Parathyroid adenoma (tissue), 2 donors: ENCODE measurements around the gene LIPG.

Experiments used
- H2AFZ ChIP-seq: fragments of 300-600 bp; sonication (generic); one replicate; pipeline ENCODE4 v1.7.0; 2017; ENCODE audit warnings: antibody characterized with exemption, mild to moderate bottlenecking
- H3K27ac ChIP-seq: fragments of 300-600 bp; sonication (generic); one replicate; pipeline ENCODE4 v1.7.0; 2017
- H3K27me3 ChIP-seq: fragments of 300-600 bp; sonication (generic); one replicate; pipeline ENCODE4 v1.7.0; 2017; ENCODE audit warnings: low read length; ENCODE audit not compliant: control insufficient read depth, insufficient read depth
- H3K36me3 ChIP-seq: fragments of 300-600 bp; sonication (generic); one replicate; pipeline ENCODE4 v1.7.0; 2017; ENCODE audit warnings: low read length; ENCODE audit not compliant: control insufficient read depth, insufficient read depth
- H3K4me1 ChIP-seq: fragments of 300-600 bp; sonication (generic); one replicate; pipeline ENCODE4 v1.7.0; 2017; ENCODE audit warnings: control low read depth
- H3K4me2 ChIP-seq: fragments of 300-600 bp; sonication (generic); one replicate; pipeline ENCODE4 v1.7.0; 2017; ENCODE audit warnings: low read length
- H3K4me3 ChIP-seq: fragments of 300-600 bp; sonication (generic); one replicate; pipeline ENCODE4 v1.7.0; 2017; ENCODE audit warnings: low read depth, low read length
- H3K79me2 ChIP-seq: fragments of 300-600 bp; sonication (generic); one replicate; pipeline ENCODE4 v1.7.0; 2017; ENCODE audit warnings: control low read depth
- H3K9ac ChIP-seq: fragments of 300-600 bp; sonication (generic); one replicate; pipeline ENCODE4 v1.7.0; 2017; ENCODE audit warnings: mild to moderate bottlenecking
- H3K9me3 ChIP-seq: fragments of 300-600 bp; sonication (generic); one replicate; pipeline ENCODE4 v1.7.0; 2017; ENCODE audit warnings: low read length; ENCODE audit not compliant: control insufficient read depth
- TF ChIP-seq, protein P1 (sequence below): fragments of 300-600 bp; sonication (generic); IDR thresholded peaks from one replicate; pipeline ENCODE4 v1.7.0; 2017; ENCODE audit warnings: antibody characterized with exemption, mild to moderate bottlenecking
- donor health status: primary hyperparathyroidism.

Gene LIPG

DNA sequence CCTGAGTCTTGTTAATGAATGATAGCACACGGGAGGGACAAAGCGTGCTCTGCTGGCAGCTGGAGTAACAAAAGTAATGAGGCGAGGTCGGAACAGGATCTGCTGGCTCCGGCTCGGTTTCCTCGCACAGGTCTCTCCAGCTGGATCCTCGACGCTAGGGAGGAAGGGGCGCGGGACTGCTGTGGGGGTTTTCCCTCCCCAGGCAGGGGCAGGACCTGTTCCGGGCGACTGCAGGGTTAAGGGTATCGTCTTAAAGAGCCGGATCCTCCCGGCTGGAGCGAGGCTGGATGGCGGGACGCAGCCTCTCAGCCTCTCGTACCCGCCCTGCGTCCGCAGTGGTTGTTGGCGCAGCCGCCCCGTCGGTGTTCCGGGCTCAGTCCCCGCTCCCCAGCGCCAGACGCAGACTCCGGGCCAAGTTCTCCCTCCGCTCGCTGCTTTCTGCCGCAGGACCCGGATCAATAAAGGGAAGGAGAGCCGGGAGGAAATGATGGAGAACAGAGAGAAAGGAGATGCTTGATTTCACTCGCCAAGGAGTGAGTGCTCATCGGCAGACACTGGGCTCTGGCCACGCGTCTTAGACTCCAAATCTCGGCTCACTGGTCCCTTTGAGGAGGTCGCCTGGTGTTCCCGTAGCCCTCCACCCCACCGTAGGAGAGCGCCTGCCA, 1.1 kb upstream of the LIPG start:
- Histone ChIP-seq H3K27me3 (no peaks in the 10 kb centered on the region), H3K4me3 (peak overlapping the region; percentile 23), H3K9ac (no peak overlapping the region), H3K27ac (no peak overlapping the region), H3K9me3 (no peaks in the 10 kb centered on the region), H2AFZ (peak overlapping the region; percentile 59), H3K79me2 (no peaks in the 10 kb centered on the region), H3K4me1 (peaks cover 11% of the 10 kb centered on the region), H3K36me3 (no peaks in the 10 kb centered on the region), H3K4me2 (peak overlapping the region; percentile 56)
- TF ChIP-seq, protein P1, sequence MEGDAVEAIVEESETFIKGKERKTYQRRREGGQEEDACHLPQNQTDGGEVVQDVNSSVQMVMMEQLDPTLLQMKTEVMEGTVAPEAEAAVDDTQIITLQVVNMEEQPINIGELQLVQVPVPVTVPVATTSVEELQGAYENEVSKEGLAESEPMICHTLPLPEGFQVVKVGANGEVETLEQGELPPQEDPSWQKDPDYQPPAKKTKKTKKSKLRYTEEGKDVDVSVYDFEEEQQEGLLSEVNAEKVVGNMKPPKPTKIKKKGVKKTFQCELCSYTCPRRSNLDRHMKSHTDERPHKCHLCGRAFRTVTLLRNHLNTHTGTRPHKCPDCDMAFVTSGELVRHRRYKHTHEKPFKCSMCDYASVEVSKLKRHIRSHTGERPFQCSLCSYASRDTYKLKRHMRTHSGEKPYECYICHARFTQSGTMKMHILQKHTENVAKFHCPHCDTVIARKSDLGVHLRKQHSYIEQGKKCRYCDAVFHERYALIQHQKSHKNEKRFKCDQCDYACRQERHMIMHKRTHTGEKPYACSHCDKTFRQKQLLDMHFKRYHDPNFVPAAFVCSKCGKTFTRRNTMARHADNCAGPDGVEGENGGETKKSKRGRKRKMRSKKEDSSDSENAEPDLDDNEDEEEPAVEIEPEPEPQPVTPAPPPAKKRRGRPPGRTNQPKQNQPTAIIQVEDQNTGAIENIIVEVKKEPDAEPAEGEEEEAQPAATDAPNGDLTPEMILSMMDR = no peak

DNA sequence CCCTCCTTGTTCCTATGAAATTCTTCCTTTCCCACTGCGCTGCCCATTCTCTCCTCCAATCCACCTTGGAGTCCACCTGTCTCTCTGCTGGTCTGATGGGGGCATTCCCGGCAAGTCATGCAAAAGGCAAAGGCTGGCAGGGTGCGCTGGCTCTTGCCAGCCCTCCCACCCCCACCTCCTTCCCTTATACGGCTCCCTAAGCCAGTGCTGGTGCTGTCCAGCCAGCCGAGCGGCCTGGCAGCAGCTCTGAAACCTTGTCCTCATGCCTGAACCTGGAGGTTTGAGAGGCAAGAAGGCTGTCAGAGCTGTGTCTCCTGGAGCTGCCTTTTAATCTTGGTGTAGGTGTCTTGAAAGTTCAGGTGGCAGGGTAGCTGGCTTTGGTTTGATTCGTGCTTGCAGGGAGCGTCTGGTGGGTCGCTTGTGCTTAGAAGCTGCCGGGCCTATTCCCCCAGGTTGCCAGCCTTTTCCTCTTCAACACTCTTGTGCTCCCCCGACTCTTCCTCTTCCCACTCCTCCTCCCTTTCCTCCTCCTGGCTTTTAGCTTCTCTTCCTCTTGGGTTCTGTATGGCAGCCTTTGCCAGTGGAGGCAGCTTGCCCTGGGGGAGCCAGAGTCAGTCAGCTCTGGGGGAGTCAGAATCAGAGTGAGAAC, 748 bp downstream of the LIPG start:
- no peak overlapping the region for H3K27ac ChIP-seq
- no peaks in the 10 kb centered on the region for H3K9me3 ChIP-seq
- TF ChIP-seq, protein P1 = no peak
- H3K9ac ChIP-seq = no peak overlapping the region
- no peak overlapping the region for H3K4me2 ChIP-seq
- no peaks in the 10 kb centered on the region for H3K36me3 ChIP-seq
- no peaks in the 10 kb centered on the region for H3K79me2 ChIP-seq
- no peak overlapping the region for H3K4me3 ChIP-seq
- no peak overlapping the region for H2AFZ ChIP-seq
- H3K27me3 ChIP-seq = no peaks in the 10 kb centered on the region
- H3K4me1 ChIP-seq = peaks cover 11% of the 10 kb centered on the region

DNA sequence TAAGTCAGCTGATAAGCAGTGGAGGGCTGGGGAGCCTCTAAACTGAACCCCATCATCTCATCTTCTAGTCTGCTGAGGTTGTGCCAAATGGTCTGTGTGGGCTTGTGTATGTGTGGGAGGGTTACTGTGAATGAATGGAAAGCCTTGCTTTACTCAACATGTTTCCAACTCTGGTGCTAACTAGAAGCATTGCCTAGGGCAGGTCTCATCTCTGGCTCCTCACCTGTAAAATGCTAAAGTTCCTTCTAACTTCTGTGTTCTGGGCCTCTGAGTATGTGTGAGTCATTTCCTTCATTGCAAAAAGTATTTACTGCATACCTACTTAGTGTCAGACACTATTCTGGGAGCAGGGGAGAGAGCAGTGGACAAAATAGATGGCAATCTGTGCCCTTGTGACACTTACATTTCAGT, 1.3 kb downstream of the LIPG start:
- Histone ChIP-seq H3K27me3 (no peaks in the 10 kb centered on the region), H3K4me2 (no peak overlapping the region), H3K27ac (no peak overlapping the region), H3K9ac (no peak overlapping the region), H3K4me3 (no peak overlapping the region), H3K36me3 (no peaks in the 10 kb centered on the region), H2AFZ (no peak overlapping the region), H3K9me3 (no peaks in the 10 kb centered on the region), H3K4me1 (peaks cover 11% of the 10 kb centered on the region), H3K79me2 (no peaks in the 10 kb centered on the region)
- TF ChIP-seq, protein P1 = no peak

DNA sequence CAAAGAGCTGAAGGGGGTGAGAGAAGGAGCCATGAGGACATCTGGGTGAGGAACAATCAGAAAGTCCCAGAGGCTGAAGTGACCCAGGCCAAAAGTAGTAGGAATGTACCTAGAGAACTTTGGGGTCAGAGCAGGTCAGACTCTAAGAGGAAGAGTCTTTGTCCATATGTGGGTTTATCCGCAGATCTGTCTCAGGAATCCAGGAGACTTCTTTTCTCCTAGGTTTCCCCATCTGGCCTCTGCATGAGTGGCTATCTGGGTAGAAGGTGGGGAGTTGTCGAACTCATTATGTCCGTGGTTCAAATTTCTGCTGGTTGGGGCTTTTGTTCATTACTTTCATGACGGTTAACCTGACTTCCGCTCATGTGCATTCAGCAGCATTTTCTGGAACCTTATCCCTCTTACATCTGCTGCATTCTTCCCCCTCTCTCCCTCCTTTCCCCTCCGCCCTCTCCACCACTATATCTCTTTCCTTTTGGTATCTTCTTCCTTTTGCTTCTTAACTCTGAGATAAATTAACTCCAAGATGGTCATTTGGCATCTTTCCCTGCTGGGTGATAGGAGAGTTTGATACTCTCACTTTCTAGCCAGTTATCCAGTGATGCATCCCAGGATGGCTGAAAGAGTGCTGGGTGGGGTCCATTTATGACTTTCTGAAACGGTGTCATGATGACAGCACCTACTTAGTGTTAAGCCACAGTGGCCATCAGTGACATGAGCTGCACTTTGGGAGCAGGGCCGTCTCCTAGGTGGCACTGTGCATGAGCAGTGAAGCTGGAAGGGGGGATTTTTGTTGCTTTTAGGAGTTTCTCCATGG, 2.1 kb downstream of the LIPG start:
- no peaks in the 10 kb centered on the region for H3K9me3 ChIP-seq
- TF ChIP-seq, protein P1 = no peak
- peaks cover 11% of the 10 kb centered on the region for H3K4me1 ChIP-seq
- H3K4me3 ChIP-seq = no peak overlapping the region
- no peaks in the 10 kb centered on the region for H3K27me3 ChIP-seq
- no peak overlapping the region for H2AFZ ChIP-seq
- no peak overlapping the region for H3K9ac ChIP-seq
- no peak overlapping the region for H3K27ac ChIP-seq
- H3K36me3 ChIP-seq = no peaks in the 10 kb centered on the region
- no peak overlapping the region for H3K4me2 ChIP-seq
- no peaks in the 10 kb centered on the region for H3K79me2 ChIP-seq
